Stimulated activated CD4-positive, alpha-beta T cell treated with anti-CD3 and anti-CD28 coated beads, Interleukin-4, amount 100 ng/mL, for 4 hours (primary cell): ENCODE results near the gene OSMR.

Source experiments
- DNase-seq, 2 experiments: peaks; one replicate each; pipeline ENCODE4 v3.0.0-alpha.2; 2020

OSMR gene

DNA sequence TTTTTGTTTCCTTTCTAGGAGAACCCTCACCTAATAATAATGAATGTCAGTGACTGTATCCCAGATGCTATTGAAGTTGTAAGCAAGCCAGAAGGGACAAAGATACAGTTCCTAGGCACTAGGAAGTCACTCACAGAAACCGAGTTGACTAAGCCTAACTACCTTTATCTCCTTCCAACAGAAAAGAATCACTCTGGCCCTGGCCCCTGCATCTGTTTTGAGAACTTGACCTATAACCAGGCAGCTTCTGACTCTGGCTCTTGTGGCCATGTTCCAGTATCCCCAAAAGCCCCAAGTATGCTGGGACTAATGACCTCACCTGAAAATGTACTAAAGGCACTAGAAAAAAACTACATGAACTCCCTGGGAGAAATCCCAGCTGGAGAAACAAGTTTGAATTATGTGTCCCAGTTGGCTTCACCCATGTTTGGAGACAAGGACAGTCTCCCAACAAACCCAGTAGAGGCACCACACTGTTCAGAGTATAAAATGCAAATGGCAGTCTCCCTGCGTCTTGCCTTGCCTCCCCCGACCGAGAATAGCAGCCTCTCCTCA, 87.1 kb downstream of the OSMR start:
- no peak for DNase-seq

DNA sequence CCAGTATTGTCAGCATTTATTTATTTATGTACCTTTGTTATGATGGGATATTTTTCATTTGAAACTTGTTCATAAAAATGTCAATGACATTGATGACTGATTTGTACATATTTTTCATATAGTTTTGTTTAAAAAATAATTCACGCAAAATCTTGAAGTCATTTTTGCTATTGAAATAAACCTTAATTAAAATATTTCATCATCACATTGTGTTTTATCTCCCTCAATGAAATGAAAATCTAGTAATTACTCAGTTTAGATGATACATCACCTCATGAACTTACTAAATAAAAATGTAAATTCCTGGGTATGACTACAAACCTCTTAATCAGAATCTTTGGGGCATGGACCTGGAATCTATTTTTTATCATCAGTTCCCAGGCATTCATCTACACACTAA, 89.6 kb downstream of the OSMR start:
- DNase-seq = no peak

DNA sequence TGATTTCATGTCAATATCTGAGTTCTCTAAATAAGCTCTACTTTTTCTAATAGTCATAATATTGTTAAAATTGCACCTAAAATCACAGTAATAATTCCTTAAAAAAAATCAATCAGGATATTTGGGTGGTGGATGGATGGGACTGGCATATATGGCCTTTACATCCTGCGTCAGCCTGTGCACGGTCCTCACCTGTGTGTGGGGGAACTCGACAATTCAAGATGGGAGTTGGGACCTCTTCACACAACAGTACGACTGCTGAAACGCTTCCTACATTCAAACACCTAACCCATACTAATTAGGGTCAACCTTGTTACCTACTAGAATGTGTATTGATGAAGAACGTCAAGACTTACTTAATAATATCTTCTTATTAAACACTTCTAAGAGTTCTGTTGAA, 90.5 kb downstream of the OSMR start:
- DNase-seq = no peak

DNA sequence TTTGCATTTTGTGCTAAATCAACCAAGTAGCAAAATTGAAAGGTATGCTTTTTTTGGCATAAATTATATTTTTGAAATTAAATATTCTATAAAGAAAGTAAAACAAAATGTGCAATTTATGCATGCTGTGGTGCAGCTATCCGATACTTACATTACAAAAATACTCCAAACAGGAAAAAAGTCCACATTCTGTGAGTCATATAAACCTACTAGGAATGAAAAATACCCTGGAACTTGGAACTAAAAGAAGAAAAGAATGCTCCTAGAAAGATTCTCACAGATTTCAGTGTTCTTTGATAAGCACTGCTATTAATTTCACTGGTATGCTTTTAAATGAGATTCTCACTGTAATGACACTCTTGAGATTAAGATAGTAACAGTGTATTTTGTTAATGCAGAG, 92.6 kb downstream of the OSMR start:
- no peak for DNase-seq

DNA sequence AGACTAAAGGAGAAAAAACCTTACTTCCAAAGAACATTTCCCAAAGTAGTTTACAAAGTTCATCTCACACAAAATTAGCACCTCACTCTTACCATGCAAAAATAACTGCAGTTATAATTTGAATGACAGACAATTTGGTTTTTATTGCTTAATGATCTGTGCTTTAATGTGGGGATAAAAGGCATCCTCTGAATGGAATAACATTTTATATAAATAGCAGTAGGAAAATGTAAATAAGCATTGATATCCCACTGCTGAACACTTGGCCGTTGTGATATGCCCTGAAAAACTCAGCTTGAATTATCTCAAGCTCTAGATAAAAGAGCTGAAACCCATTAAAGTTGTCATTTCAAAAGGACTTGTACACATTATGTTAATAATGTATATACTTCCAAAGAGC, 93.2 kb downstream of the OSMR start:
- DNase-seq = no peak

DNA sequence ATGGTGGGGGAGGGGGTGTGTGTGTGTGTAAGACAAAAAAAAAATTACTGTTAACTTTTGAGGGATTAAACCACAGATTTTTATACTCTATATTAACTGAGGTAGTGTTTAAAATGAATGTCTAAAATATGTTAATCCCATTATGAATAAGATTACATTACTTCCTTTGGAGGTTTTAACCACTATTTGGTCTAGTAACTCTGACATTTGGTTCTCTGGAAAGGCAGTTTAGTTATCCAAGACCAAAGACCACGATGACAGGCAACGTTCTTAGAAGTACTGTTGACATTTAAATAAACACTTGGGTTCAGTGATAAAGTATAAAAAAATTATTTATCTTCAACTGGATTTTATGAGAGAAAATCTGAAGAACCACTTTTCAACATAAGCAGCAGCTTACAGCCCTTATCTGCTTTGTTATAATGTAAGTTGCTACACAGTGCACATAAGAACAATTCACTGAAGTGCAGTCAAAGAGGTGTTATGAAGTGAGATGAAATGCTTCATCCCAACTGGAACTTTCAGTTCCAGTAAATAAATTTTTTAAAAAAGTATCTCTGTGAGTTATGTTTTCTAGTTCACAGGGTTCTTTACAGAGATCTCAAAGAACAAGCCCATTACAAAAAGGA, 94.5 kb downstream of the OSMR start:
- DNase-seq = no peak

DNA sequence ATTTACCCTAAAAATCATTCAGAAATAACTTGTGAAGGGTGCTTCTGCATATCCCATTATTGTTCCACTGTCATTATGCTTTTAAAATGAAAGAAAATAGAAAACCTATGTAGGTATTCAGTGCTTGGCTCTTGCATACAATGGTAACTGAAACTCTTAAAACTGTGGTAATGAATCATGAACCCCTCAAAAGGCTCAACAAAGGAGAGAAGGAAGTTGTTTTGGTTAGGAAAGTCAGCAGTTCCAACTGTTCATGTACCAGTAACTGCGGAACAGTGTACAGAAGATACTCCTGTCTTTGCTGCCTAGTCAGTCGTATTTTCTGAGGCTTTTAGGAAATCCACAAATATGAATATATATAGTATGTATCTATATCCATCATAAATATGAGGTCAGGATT, 96.1 kb downstream of the OSMR start:
- no peak for DNase-seq

DNA sequence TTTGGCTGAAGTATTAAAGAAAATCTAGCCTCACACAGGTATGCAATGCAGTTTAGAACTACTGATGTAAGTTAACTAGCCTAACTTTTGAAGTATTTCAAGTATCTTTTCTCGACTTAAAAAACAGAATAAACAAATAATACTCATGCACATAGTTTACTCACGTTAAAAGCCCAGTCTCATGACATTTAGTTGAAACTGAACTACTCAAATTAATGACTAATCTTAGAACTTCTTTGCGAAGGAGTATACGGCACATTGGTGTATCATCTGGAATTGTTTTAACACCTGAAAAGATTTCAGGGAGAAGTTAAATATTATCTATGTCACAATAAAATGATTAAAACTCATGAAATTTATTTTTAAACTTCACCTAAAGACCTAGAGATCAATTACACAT, 98.5 kb downstream of the OSMR start:
- no peak for DNase-seq

DNA sequence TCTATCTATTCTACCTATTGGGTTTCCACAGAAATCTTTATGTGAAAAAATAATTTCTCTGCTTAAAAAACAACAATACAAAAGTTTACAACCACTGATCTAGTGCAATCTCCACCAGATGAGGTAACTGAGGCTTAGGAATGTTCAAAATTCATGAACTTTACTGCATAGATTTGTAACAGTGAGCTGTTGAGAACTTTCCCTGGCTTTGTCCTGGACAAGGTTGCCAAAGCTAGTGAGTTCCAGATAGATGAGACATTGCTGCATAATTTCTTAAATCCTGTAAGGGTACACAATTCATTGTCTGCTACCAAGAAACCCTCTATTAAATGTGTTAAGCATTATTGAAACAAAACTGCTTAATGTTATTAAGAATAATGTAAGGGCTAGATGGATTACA, 102.7 kb downstream of the OSMR start:
- no peak for DNase-seq

DNA sequence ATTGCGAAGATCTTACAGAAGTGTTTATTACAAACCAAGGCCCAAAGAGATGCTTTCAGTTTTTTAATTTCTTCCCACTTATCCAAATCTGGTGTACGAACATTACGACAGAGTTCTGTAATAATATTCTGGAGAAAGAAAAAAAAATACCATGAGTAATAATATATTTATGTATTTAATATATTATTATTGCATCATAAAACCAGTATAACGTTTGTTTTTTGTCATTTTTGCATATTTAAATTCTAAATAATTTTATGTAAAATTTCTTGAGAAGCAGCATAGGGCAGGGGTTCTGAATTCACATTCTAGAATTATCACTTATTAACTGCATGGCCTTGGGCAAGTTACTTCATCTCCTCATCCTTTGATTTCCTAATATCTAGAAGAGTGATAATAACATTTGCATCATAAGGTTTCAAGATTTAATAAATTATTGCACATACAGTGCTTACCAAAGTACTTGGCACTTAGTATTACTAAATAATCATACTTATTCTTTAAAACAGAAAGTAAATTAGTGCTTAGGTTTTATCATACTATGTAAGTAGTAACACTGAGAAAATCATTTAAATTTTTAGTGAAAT, 107.7 kb downstream of the OSMR start:
- DNase-seq = no peak

DNA sequence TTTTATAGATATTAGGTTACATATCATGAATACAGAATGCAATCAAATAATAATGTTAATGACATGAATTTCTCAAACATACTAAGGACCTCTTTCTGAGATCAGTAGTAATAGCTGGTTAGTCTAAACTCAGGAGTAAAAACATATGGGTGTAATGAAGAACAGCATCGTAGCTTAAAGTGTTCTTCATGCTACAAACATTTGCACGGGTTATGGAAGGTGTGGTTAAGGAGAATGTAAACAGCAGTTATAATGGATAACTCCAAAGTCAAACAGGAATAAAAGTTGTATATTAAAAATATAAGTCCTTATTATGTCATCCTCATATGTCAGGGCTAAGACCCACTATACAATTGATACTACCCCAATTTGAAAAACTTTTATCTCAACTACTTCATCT, 115.9 kb downstream of the OSMR start:
- DNase-seq = no peak

DNA sequence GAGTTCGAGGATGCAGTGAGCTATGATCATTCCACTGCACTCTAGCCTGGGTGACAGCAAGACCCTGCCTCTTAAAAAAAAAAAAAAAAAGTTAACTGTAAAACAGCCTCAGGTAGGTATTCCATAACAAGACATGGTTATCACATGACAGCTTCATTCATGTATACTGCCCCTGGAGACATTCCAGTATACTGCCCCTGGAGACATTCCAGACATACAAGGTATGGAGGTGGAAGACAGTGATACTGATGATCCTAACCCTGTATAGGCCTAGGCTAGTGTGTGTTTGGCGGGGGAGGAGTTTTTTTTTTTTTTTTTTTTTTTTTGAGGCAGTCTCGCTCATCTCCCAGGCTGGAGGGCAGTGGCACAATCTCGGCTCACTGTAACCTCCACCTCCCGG, 122.9 kb downstream of the OSMR start:
- no peak for DNase-seq

DNA sequence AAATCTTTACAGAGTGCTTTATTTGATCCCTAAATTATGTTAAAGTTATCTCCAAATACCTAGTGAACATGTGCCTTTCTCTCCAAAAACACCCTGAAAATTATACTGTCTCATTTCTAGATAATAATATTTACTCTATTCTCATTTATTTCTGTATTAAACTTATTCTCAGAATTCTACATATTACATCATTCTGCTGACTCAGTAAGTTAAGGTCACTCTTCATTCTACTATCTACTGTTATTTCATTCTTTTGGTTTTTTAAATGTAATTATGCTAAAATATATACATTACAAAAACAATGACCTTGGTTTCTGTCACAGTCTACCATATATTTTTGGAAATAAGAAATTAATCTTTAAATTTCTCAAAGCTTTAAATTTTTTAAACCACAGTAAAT, 132.2 kb downstream of the OSMR start:
- DNase-seq = no peak

DNA sequence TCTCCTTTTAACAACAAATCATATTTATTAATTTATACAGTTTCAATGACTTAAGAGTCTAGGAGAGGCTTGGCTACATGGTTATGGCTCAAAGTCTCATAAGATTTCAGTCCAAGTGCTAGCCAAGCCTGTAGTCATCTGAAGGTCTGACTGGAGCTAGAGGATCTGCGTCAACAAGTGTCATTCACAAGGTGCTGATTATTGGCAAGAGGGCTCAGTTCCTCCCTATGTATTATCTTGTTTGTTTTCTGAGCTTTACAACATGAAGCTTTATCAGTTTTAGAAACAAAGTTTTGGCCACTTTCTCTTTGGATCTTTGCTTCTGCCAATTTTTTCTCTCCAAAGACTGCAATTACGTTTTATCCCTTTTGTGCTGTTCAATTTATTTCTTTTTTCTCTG, 133.7 kb downstream of the OSMR start:
- no peak for DNase-seq
